ENCODE results near the gene AVPR2.

DNA sequence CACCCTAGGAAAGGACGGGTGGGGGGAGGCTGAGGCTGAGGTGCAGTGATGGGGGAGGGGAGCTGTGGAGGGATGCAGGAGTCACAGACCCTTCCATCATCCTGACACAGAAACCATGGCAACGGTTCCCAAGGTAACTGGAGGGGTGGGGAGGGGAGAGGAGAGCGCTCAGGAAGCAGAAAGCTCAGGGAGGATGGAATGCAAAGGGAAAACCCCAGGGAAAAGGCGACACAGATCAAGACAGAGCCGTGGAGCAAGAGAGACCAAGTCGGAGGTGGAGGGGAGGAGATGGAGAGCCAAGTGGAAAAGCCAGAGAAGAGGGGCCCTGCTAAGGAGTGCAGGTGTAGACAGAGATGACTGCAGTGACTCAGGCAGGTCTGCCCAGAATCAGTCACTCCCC is 33.0 kb upstream of the AVPR2 start:
- TF ChIP-seq POLR2A (IDR thresholded peaks at IDR 0.05; ENCODE audit: extremely low read depth, insufficient read length) = no peak
- TF ChIP-seq, protein P1, sequence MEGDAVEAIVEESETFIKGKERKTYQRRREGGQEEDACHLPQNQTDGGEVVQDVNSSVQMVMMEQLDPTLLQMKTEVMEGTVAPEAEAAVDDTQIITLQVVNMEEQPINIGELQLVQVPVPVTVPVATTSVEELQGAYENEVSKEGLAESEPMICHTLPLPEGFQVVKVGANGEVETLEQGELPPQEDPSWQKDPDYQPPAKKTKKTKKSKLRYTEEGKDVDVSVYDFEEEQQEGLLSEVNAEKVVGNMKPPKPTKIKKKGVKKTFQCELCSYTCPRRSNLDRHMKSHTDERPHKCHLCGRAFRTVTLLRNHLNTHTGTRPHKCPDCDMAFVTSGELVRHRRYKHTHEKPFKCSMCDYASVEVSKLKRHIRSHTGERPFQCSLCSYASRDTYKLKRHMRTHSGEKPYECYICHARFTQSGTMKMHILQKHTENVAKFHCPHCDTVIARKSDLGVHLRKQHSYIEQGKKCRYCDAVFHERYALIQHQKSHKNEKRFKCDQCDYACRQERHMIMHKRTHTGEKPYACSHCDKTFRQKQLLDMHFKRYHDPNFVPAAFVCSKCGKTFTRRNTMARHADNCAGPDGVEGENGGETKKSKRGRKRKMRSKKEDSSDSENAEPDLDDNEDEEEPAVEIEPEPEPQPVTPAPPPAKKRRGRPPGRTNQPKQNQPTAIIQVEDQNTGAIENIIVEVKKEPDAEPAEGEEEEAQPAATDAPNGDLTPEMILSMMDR (IDR thresholded peaks at IDR 0.05; ENCODE audit: low read depth, low read length) = no peak
- TF ChIP-seq, protein P2, sequence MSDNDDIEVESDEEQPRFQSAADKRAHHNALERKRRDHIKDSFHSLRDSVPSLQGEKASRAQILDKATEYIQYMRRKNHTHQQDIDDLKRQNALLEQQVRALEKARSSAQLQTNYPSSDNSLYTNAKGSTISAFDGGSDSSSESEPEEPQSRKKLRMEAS (IDR thresholded peaks at IDR 0.05; ENCODE audit: low read depth, low read length) = no peak
